HFF-Myc (cell line): ENCODE measurements around the gene PTPN9.

Experiments
- DNase-seq: peaks from one replicate; pipeline ENCODE4 v3.0.0-alpha.2; 2011; ENCODE audit warnings: low read depth; ENCODE audit errors: extremely low read depth
- H3K4me3 ChIP-seq: replicated peaks from 2 replicates; pipeline ENCODE4 v1.5.1; 2011; ENCODE audit warnings: low read depth, mild to moderate bottlenecking, control low read depth, low read length
- TF ChIP-seq, protein P1 (sequence below): IDR thresholded peaks from 2 replicates; pipeline ENCODE4 v1.5.1; 2012; ENCODE audit warnings: mild to moderate bottlenecking, low read depth, low read length, control low read depth; ENCODE audit errors: missing control alignments

The PTPN9 gene

DNA sequence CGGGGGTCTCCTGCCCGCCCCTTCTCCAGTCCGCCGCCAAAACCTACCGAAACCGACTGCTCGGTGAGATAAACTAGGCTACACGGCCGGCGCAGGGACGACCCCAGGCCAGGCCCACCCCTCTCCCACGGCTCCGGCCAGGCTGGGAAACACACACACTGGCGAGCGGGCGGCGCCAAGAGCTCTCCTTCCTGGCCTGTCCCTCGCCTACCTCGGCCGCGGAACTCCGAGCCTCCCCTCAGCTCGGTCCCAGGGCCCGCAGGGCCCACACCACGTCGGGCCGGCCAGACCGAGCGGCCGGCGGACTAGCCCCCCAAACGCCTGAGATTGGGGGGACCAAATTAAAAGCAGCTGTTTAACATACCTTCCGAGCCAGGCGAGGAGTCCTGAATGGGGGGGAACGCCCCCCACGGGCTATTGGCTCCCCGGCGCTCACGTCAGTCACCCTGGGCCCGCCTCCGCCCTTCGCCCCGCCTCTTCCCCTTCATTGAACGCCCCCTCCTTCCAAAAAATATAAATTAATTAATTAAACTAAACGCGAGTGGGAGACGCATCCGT, 123.6 kb downstream of the PTPN9 start:
- H3K4me3 ChIP-seq: peak overlapping the region; percentile 93
- DNase-seq: no peak
- TF ChIP-seq, protein P1, sequence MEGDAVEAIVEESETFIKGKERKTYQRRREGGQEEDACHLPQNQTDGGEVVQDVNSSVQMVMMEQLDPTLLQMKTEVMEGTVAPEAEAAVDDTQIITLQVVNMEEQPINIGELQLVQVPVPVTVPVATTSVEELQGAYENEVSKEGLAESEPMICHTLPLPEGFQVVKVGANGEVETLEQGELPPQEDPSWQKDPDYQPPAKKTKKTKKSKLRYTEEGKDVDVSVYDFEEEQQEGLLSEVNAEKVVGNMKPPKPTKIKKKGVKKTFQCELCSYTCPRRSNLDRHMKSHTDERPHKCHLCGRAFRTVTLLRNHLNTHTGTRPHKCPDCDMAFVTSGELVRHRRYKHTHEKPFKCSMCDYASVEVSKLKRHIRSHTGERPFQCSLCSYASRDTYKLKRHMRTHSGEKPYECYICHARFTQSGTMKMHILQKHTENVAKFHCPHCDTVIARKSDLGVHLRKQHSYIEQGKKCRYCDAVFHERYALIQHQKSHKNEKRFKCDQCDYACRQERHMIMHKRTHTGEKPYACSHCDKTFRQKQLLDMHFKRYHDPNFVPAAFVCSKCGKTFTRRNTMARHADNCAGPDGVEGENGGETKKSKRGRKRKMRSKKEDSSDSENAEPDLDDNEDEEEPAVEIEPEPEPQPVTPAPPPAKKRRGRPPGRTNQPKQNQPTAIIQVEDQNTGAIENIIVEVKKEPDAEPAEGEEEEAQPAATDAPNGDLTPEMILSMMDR: no peak

DNA sequence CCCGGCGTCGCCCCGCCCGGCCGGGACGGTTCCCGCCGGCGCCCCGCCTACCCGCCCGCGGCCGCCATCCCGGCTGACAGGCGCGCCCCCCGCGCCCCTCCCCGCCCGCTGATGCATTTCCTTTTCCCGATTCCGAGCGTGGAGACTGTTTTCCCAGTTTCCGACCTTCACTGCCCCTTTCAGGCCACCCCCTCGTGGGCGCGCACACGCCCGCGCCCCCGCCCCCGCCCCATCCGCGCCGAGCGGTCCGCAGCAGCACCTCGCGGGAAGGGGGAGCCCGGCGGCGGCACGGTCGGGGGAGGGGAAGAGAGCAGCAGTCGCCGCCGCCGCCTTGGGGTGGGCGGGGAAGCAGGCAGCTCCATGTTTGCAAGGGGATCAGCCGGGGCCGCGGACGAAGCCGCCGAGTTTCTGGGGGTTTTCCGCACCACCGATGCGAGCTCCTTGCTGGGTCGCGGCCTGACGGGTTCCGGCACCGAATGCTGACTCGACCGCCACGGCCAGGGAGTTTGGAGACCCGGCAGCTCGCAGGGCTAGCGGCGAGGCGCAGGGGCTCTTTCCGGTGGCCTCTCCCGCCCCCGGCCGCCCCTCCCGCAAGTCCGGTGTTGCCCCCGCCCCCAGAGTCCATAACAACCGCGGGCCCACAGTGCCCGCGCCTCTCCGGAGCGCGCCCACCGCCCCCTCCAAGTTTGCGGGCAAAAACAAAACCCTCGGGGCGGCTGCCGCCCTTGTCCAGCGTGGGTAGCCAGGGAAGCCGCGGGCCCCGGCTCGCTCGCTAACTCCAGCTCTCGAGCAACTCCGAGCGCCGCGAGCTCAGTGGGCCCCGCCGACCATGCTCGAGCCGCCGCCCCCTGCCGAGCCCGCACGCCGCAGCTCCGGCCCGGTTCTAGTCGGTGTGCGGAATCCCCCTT, 124.4 kb downstream of the PTPN9 start:
- TF ChIP-seq, protein P1: no peak
- peak overlapping the region; percentile 93 for H3K4me3 ChIP-seq
- DNase-seq: no peak

DNA sequence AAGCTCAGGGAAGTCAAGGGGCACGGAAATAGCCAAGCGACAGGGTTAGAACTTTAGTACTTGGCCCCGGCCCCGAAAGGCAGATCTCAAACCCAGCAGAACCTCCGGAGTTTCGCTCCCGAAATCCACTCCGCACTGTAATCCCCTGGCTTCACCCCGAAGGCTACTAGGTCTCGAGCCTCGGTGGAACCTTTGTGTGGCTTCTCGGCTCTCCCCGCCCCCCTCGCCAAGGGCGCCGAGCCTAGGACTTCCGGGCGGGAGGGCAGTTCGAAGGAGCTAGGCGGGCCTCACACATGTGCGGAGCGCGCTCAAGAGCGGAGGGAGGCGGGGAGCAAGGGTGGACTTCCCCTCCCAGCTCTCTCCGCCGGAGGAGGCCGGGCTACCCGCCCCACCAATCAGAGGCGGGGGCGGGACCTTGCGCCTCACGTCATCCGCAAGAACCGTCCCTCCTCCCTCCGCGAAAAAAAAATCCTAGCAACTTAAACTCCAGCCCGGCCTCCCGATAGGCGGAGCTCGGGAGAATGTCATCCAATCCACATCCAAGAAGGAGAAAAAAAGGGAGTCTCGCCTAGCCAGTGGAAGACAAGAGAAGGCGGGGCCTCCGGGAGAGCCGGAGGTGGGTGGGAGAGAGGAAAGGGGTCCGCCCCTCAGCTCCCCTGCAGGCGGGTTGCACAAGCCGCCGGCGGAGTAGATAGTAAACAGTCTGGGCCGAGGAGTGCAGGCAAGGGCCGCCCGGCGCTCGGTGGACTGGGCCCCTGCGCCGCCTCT, 125.2 kb downstream of the PTPN9 start:
- peak overlapping the region; percentile 93 for H3K4me3 ChIP-seq
- peak; percentile 99 for DNase-seq
- TF ChIP-seq, protein P1: no peak

DNA sequence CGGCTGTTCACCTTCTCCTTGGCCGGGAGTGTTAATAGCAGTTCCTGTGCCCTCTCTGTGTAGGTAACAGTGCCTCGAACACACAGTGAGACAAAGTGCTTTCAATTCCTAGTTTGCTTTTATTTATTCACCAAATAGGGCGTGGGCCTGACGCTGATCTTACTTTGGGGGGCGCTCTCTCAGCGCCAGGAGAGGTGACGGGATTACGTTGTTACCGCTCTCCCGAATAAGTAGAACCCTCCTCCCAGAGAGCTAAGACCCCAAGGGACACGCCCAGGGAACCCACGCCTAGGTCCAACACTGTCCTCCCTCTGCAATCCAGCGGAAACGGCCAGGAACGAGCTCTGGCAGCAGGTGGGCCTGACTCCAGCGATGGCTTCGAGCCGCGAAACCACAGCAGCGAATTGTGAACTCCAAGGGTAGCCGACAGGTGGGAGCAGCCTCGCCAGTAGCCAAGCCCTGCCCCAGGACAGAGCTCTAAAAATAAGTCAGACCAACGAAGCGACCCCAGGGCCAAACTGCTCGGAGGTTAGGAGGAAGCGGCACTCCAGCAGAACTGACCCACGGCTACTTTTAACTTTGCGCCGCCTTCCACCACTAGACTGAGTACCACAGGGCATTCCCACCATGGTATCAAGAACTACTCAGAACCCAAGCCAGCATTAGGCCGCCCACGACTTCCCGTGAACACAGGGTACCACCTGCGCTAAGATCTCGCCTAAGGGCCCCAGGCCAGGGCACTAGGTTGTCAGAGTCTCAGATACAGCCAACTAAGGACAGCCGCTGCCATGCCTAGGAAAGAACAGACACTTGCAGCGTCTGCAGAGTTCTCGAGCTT, 126.0 kb downstream of the PTPN9 start:
- peak overlapping the region; percentile 93 for H3K4me3 ChIP-seq
- DNase-seq: no peak
- TF ChIP-seq, protein P1: peak; percentile 23

DNA sequence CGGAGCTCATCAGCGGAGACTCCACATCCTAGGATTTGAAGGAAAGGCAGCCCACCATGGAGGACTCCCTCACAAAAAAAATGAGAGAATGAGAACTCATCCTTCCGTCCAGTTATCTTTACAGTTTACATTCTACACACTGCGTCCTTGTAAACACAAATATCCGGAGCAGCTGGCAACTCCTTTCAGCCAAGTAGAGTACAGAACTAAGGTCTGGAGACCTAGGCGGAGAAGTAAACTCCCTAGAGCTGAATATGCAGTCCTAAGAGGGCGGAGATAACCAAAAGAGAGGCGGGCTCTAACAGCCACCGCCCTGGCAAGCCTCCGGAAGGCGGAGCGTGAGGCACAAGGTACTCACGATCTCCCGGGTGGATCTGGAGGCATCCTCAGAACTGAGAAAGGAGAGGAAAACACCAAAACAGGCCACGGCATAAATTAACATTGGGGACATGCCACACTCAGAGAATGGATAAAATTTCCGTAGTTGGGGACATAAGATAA, 126.7 kb downstream of the PTPN9 start:
- no peak for DNase-seq
- H3K4me3 ChIP-seq: peak overlapping the region; percentile 93
- TF ChIP-seq, protein P1: no peak

DNA sequence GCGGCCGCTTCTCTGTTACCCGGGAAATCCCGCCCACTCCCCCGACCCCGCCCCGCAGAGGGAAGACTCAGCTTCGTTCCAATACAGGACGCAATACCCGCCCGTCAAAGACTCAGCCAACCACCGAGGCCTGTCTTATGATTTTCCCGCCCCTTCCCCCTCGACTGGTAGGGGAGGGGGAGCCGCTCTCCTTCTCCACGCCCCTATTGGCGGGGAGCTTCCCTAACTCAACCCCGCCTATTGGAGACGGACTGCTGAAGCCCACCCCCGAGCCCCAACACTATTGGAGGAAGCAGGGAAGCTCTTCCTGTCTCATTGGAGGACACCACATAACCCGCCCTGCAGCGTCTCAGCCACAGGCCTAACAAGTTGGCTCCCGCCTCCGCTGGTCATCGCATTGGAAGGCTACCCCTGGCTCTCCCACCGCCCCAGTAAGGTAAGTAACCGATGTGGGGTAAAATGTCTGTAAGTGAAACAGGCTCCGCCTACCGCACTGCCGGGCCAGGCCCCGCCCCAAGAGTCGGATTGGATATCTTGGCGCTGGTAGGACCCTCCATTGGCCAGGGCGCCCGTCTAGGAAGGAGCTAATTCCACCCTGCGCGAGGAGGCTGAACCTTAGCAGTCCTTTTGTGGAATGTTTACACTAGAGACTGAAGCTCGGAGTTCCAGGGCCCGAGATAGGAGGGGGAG, 127.3 kb downstream of the PTPN9 start, which contains the start of gene SIN3A:
TSS of gene SIN3A (minus strand) at position 17 of the 690 bp plus-strand sequence. CDS start 21,315 bp downstream, outside the sequence.
- TF ChIP-seq, protein P1: no peak
- DNase-seq: peak; percentile 99
- peak within 1 kb of the TSS; percentile 93 for H3K4me3 ChIP-seq
